H9 (cell line): ENCODE measurements around the gene LPCAT2. TPM values are rescaled to one million over a fixed set of nuclear protein-coding genes. Genes with fewer than 3 reads are reported as not detected.

Experiments
- DNase-seq: peaks from one replicate; pipeline ENCODE4 v3.0.0-alpha.2; 2017
- H2AFZ ChIP-seq: one replicate; pipeline ENCODE4 v1.6.1; 2013; ENCODE audit warnings: mild to moderate bottlenecking, low read length, control low read depth, moderate library complexity
- H2AK5ac ChIP-seq: 2 replicates; pipeline ENCODE4 v1.6.1; 2013; ENCODE audit warnings: low read length, control low read depth, mixed read lengths; ENCODE audit not compliant: insufficient read length
- H2BK120ac ChIP-seq: one replicate; pipeline ENCODE4 v1.6.1; 2013; ENCODE audit warnings: low read depth, mild to moderate bottlenecking, low read length, control low read depth, inconsistent platforms; ENCODE audit not compliant: poor library complexity, severe bottlenecking
- H2BK12ac ChIP-seq: 2 replicates; pipeline ENCODE4 v1.6.1; 2013; ENCODE audit warnings: low read length, control low read depth, mixed read lengths, low read depth; ENCODE audit not compliant: insufficient read length
- H2BK15ac ChIP-seq: 2 replicates; pipeline ENCODE4 v1.6.1; 2013; ENCODE audit warnings: low read depth, low read length, control low read depth
- H2BK20ac ChIP-seq: one replicate; pipeline ENCODE4 v1.6.1; 2013; ENCODE audit warnings: low read depth, mild to moderate bottlenecking, low read length, control low read depth, inconsistent platforms; ENCODE audit not compliant: poor library complexity, severe bottlenecking
- H2BK5ac ChIP-seq: 2 replicates; pipeline ENCODE4 v1.6.1; 2013; ENCODE audit warnings: low read length, control low read depth, mixed read lengths; ENCODE audit not compliant: insufficient read length
- H3K14ac ChIP-seq: 2 replicates; pipeline ENCODE4 v1.6.1; 2013; ENCODE audit warnings: low read length, control low read depth; ENCODE audit not compliant: insufficient read depth
- H3K18ac ChIP-seq: 2 replicates; pipeline ENCODE4 v1.6.1; 2013; ENCODE audit warnings: low read depth, mild to moderate bottlenecking, mixed read lengths, low read length, control low read depth; ENCODE audit not compliant: insufficient read length
- H3K23ac ChIP-seq: 2 replicates; pipeline ENCODE4 v1.6.1; 2013; ENCODE audit warnings: low read length, control low read depth, mixed read lengths, low read depth; ENCODE audit not compliant: insufficient read length
- H3K23me2 ChIP-seq: 2 replicates; pipeline ENCODE4 v1.6.1; 2013; ENCODE audit warnings: low read depth, mild to moderate bottlenecking, mixed read lengths, low read length, control low read depth; ENCODE audit not compliant: insufficient read length, poor library complexity, severe bottlenecking
- H3K27ac ChIP-seq: 2 replicates; pipeline ENCODE4 v1.5.1; 2013; ENCODE audit warnings: low read length, control low read depth, mixed read lengths, low read depth; ENCODE audit not compliant: insufficient read length
- H3K27me3 ChIP-seq: 2 replicates; pipeline ENCODE4 v1.6.1; 2013; ENCODE audit warnings: low read length, control low read depth, inconsistent platforms; ENCODE audit not compliant: insufficient read depth
- H3K4ac ChIP-seq: 2 replicates; pipeline ENCODE4 v1.6.1; 2013; ENCODE audit warnings: low read depth, mild to moderate bottlenecking, control low read depth, inconsistent platforms, low read length, moderate library complexity
- H3K4me1 ChIP-seq: 2 replicates; pipeline ENCODE4 v1.6.1; 2013; ENCODE audit warnings: low read length, control low read depth, inconsistent platforms; ENCODE audit not compliant: insufficient read depth
- H3K4me2 ChIP-seq: 2 replicates; pipeline ENCODE4 v1.6.1; 2013; ENCODE audit warnings: low read length, control low read depth, mixed read lengths; ENCODE audit not compliant: insufficient read length, insufficient read depth
- H3K56ac ChIP-seq: 2 replicates; pipeline ENCODE4 v1.6.1; 2013; ENCODE audit warnings: low read depth, mild to moderate bottlenecking, mixed read lengths, low read length, control low read depth; ENCODE audit not compliant: insufficient read length
- H3K79me1 ChIP-seq: 2 replicates; pipeline ENCODE4 v1.6.1; 2013; ENCODE audit warnings: low read depth, mild to moderate bottlenecking, moderate library complexity, low read length, control low read depth, inconsistent platforms; ENCODE audit not compliant: insufficient read depth, poor library complexity, severe bottlenecking
- H3K79me2 ChIP-seq: 2 replicates; pipeline ENCODE4 v1.6.1; 2013; ENCODE audit warnings: low read length, control low read depth, inconsistent platforms; ENCODE audit not compliant: insufficient read depth
- H3K9ac ChIP-seq: 2 replicates; pipeline ENCODE4 v1.6.1; 2013; ENCODE audit warnings: low read length, control low read depth, mixed read lengths; ENCODE audit not compliant: insufficient read length; ENCODE audit errors: extremely low read depth
- H3K9me3 ChIP-seq: one replicate; pipeline ENCODE4 v1.6.1; 2013; ENCODE audit warnings: low read depth, low read length, inconsistent platforms; ENCODE audit not compliant: control insufficient read depth
- H3T11ph ChIP-seq: one replicate; pipeline ENCODE4 v1.6.1; 2013; ENCODE audit warnings: mild to moderate bottlenecking, low read length, control low read depth, inconsistent platforms
- H4K20me1 ChIP-seq: one replicate; pipeline ENCODE4 v1.6.1; 2013; ENCODE audit not compliant: control insufficient read depth, insufficient read length, insufficient read depth
- H4K5ac ChIP-seq: 2 replicates; pipeline ENCODE4 v1.6.1; 2013; ENCODE audit warnings: low read depth, mild to moderate bottlenecking, mixed read lengths, low read length, control low read depth; ENCODE audit not compliant: insufficient read length
- H4K8ac ChIP-seq: replicated peaks from 2 replicates; pipeline ENCODE4 v1.6.1; 2013; ENCODE audit warnings: low read length, control low read depth, mixed read lengths, low read depth; ENCODE audit not compliant: insufficient read length
- H4K91ac ChIP-seq: 2 replicates; pipeline ENCODE4 v1.6.1; 2013; ENCODE audit warnings: low read depth, mild to moderate bottlenecking, moderate library complexity, mixed read lengths, low read length, control low read depth; ENCODE audit not compliant: insufficient read length
- H3K27ac Mint-ChIP-seq, 3 experiments: 2 replicates in 2 of 3; 3 replicates in 1 of 3; pipeline ENCODE4 v1.8.0; 2020 to 2021; ENCODE audit warnings: mixed read lengths in 3 of 3, mild to moderate bottlenecking in 1 of 3, moderate library complexity in 1 of 3
- H3K27me3 Mint-ChIP-seq: 2 replicates; pipeline ENCODE4 v1.8.0; 2021; ENCODE audit warnings: low read depth, mild to moderate bottlenecking, moderate library complexity, mixed read lengths
- H3K36me3 Mint-ChIP-seq, 3 experiments: 2 replicates in 2 of 3; 3 replicates in 1 of 3; pipeline ENCODE4 v1.8.0; 2020 to 2021; ENCODE audit warnings: low read depth in 3 of 3, mixed read lengths in 3 of 3; ENCODE audit not compliant: insufficient read depth in 1 of 3
- H3K4me1 Mint-ChIP-seq, 2 experiments: 2 replicates each; pipeline ENCODE4 v1.8.0; 2020; ENCODE audit warnings: mixed read lengths in 2 of 2
- H3K4me3 Mint-ChIP-seq, 2 experiments: 2 replicates in 1 of 2; 3 replicates in 1 of 2; pipeline ENCODE4 v1.8.0; 2020 to 2021; ENCODE audit warnings: mild to moderate bottlenecking in 2 of 2, mixed read lengths in 2 of 2, moderate library complexity in 1 of 2
- H3K9me3 Mint-ChIP-seq, 2 experiments: 2 replicates in 1 of 2; 3 replicates in 1 of 2; pipeline ENCODE4 v1.8.0; 2020; ENCODE audit warnings: mild to moderate bottlenecking in 2 of 2, mixed read lengths in 2 of 2, moderate library complexity in 1 of 2
- CTCF ChIP-seq: fragments of 200-600 bp; sonication (generic); conservative IDR thresholded peaks from 3 replicates; pipeline ENCODE4 v1.8.0; 2021; ENCODE audit warnings: antibody characterized with exemption, mild to moderate bottlenecking
- WGBS: extraction: QIAGEN DNeasy Blood & Tissue Kit; methylation state at CpG from one replicate; pipeline ENCODE4 v1.1.7; 2013; ENCODE audit warnings: missing lambda C conversion rate, low lambda C conversion rate, mixed read lengths; ENCODE audit not compliant: insufficient read length; ENCODE audit errors: extremely low coverage; 5-methylcytosine and 5-hydroxymethylcytosine counted together
- total RNA-seq: library from RNA; stranded (reverse); gene quantifications from 2 replicates; pipeline ENCODE4 v1.2.1, GENCODE V29; 2021

LPCAT2 gene
- total RNA-seq, 1 experiment from 2014 or later: 2.8 TPM

GRCh38 chr16:55465077-55465896 is 43.6 kb upstream of the LPCAT2 start:
- Histone ChIP-seq H3K9me3 (no peaks in the 10 kb centered on the region), H4K91ac (no peak overlapping the region), H3K9ac (no peak overlapping the region), H2BK12ac (no peak overlapping the region), H3K18ac (no peak overlapping the region), H4K8ac (no peak overlapping the region), H3K23ac (no peak overlapping the region), H3K56ac (no peak overlapping the region), H4K20me1 (no peaks in the 10 kb centered on the region), H2AK5ac (no peak overlapping the region), H3K14ac (no peak overlapping the region), H2AFZ (no peak overlapping the region), H2BK120ac (no peak overlapping the region), H3K23me2 (no peaks in the 10 kb centered on the region), H2BK15ac (no peak overlapping the region), H3T11ph (no peak overlapping the region), H3K27ac (no peak overlapping the region), H3K27me3 (no peaks in the 10 kb centered on the region), H4K5ac (no peak overlapping the region), H3K4ac (no peak overlapping the region), H3K4me1 (no peaks in the 10 kb centered on the region), H3K79me2 (no peaks in the 10 kb centered on the region), H2BK5ac (no peak overlapping the region), H2BK20ac (no peak overlapping the region), H3K79me1 (no peaks in the 10 kb centered on the region), H3K4me2 (no peak overlapping the region)
- Mint-ChIP-seq H3K4me1 (peaks cover 5 to 13% of the 10 kb centered on the region in 2 experiments; a peak in 2 of 4 replicates), H3K27me3 (peaks cover 44% of the 10 kb centered on the region), H3K27ac (no peak overlapping the region), H3K9me3 (no peaks in the 10 kb centered on the region; a peak in 1 of 5 replicates), H3K4me3 (no peak overlapping the region), H3K36me3 (no peaks in the 10 kb centered on the region; a peak in 1 of 7 replicates)
- TF ChIP-seq CTCF: peak; percentile 100
- peak; percentile 88 for DNase-seq
- WGBS: 95% methylated on average over 4 of the region's 19 CpGs
